Liver (tissue), 2 donors: Measurements from ENCODE around the gene STAT3.

Experiments used
- FOXA1 ChIP-seq: IDR thresholded peaks from 2 replicates; pipeline ENCODE4 v1.6.1; 2016; ENCODE audit warnings: antibody characterized with exemption
- MAX ChIP-seq: IDR thresholded peaks from 2 replicates; pipeline ENCODE4 v1.6.1; 2016; ENCODE audit warnings: antibody characterized with exemption
- TF ChIP-seq, protein P1 (sequence below): fragments of 150-350 bp; IDR thresholded peaks from 2 replicates; pipeline ENCODE4 v1.5.1; 2017; ENCODE audit warnings: improper control_type of control experiment, low read depth, low read length; ENCODE audit not compliant: missing input control
- donor health status: healthy.

DNA sequence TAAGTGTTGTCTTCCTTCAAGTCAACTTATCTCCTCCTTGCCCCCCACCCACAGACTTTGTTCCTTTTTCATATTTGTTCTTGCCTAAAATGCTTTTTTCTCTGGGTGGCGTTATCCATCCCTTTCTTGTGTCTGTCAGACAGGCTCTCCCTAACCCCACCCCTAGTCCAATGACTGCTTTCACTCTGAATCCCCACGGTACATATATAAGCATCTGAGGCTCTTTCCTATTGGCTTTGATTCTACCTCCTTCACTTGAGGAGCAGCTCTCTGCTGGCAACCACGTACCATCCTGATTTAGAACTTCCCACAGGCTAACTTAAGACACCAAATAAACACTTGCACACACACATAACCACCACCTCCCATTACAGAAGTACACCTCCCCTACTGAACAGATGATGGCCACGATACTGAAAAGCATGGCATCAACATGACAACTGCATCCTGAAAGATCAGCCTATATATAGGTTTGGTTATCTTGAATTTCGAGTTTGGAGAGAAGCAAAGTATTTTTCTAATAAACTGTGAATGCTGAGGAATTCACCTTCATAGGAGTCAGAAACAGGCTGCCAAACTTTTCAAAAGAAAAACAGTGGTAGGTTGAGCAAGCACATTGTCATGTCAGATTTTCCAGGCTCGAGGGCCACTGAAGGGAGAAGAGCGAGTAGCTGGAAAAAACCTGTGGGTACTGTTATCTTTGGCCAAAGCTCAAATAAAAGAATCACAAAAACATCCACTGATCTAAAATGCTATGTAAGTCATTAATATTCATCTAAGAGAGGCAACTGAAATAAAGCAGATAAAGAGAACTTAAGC is 24.3 kb downstream of the STAT3 start:
- TF ChIP-seq, protein P1, sequence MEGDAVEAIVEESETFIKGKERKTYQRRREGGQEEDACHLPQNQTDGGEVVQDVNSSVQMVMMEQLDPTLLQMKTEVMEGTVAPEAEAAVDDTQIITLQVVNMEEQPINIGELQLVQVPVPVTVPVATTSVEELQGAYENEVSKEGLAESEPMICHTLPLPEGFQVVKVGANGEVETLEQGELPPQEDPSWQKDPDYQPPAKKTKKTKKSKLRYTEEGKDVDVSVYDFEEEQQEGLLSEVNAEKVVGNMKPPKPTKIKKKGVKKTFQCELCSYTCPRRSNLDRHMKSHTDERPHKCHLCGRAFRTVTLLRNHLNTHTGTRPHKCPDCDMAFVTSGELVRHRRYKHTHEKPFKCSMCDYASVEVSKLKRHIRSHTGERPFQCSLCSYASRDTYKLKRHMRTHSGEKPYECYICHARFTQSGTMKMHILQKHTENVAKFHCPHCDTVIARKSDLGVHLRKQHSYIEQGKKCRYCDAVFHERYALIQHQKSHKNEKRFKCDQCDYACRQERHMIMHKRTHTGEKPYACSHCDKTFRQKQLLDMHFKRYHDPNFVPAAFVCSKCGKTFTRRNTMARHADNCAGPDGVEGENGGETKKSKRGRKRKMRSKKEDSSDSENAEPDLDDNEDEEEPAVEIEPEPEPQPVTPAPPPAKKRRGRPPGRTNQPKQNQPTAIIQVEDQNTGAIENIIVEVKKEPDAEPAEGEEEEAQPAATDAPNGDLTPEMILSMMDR: no peak
- no peak for TF ChIP-seq MAX
- no peak for TF ChIP-seq FOXA1
